Natural killer cell (primary cell): ENCODE results near the gene SNUPN. TPM values are rescaled to one million over a fixed set of nuclear protein-coding genes. Genes with fewer than 3 reads are reported as not detected.

ENCODE experiments used
- ATAC-seq, 3 donors: fragments of 150-1000 bp in 2 of 3; fragments of 200-7000 bp in 1 of 3; cut with Tn5 transposase; 1 replicate in 1 of 3; 2 replicates in 2 of 3; pipeline ENCODE4 v1.10.0; 2021; ENCODE audit warnings: mild to moderate bottlenecking in 2 of 3, moderate library complexity in 2 of 3
- DNase-seq, 2 donors: peaks; one replicate each; pipeline versions ENCODE4 v3.0.0 to v3.0.0-alpha.2; 2013 to 2021; ENCODE audit warnings: mixed read lengths in 1 of 2
- H3K27ac ChIP-seq: one replicate; pipeline ENCODE4 v1.5.1; 2013; ENCODE audit warnings: mild to moderate bottlenecking, low read length
- H3K27me3 ChIP-seq: one replicate; pipeline ENCODE4 v1.6.1; 2013; ENCODE audit warnings: low read length; ENCODE audit not compliant: control insufficient read depth, insufficient read depth
- H3K36me3 ChIP-seq: one replicate; pipeline ENCODE4 v1.6.1; 2013; ENCODE audit warnings: low read length; ENCODE audit not compliant: control insufficient read depth, insufficient read depth
- H3K4me1 ChIP-seq: one replicate; pipeline ENCODE4 v1.6.1; 2013; ENCODE audit warnings: low read length; ENCODE audit not compliant: control insufficient read depth, insufficient read depth
- H3K4me3 ChIP-seq: one replicate; pipeline ENCODE4 v1.5.1; 2013; ENCODE audit warnings: low read length
- H3K9me3 ChIP-seq: one replicate; pipeline ENCODE4 v1.6.1; 2013; ENCODE audit warnings: low read length; ENCODE audit not compliant: control insufficient read depth, insufficient read depth
- H3K27ac Mint-ChIP-seq, 2 donors: one replicate each; pipeline ENCODE4 v1.8.0; 2022; ENCODE audit warnings: mild to moderate bottlenecking in 2 of 2, mixed read lengths in 2 of 2, moderate library complexity in 1 of 2
- H3K27me3 Mint-ChIP-seq, 2 donors: one replicate each; pipeline ENCODE4 v1.8.0; 2022; ENCODE audit warnings: low read depth in 2 of 2, mixed read lengths in 2 of 2
- H3K36me3 Mint-ChIP-seq: one replicate; pipeline ENCODE4 v1.8.0; 2022; ENCODE audit warnings: mixed read lengths
- H3K4me1 Mint-ChIP-seq, 2 donors: one replicate each; pipeline ENCODE4 v1.8.0; 2022; ENCODE audit warnings: mixed read lengths in 2 of 2
- H3K4me3 Mint-ChIP-seq: one replicate; pipeline ENCODE4 v1.8.0; 2022; ENCODE audit warnings: mild to moderate bottlenecking, moderate library complexity, mixed read lengths
- H3K9me3 Mint-ChIP-seq, 2 donors: one replicate each; pipeline ENCODE4 v1.8.0; 2022; ENCODE audit warnings: mixed read lengths in 2 of 2
- CTCF ChIP-seq: fragments of 200-600 bp; IDR thresholded peaks from one replicate; pipeline ENCODE4 v1.8.0; 2022; ENCODE audit warnings: antibody characterized with exemption
- WGBS: methylation state at CpG from one replicate; pipeline ENCODE4 v1.1.7; 2013; ENCODE audit warnings: missing lambda C conversion rate; ENCODE audit not compliant: insufficient coverage; 5-methylcytosine and 5-hydroxymethylcytosine counted together
- intact Hi-C: fragments of 100-400 bp; cut with micrococcal nuclease; formaldehyde crosslinking; loops from one replicate; pipeline ENCODE4 v1.14.2; 2022
- total RNA-seq, 4 donors: library from RNA; stranded (reverse); fragments of 120-200 nt in 1 of 4; gene quantifications; one replicate each; pipeline versions ENCODE4 v1.2.3 to v1.2.4, GENCODE V29; 2013 to 2022

Gene SNUPN
- total RNA-seq, 3 donors from 2014 or later (not counting 1 experiment from before 2014, with no cell fraction given): 13.8 to 20.7 (median 14.8) TPM

GRCh38 chr15:75662823-75663519 lies 37.4 kb upstream of the SNUPN start:
- Histone ChIP-seq H3K4me3 (no peak overlapping the region), H3K4me1 (no peaks in the 10 kb centered on the region), H3K27me3 (no peaks in the 10 kb centered on the region), H3K36me3 (no peaks in the 10 kb centered on the region), H3K27ac (no peak overlapping the region), H3K9me3 (no peaks in the 10 kb centered on the region)
- peaks cover 0 to 2% of the 10 kb centered on the region in 2 donors for H3K27me3 Mint-ChIP-seq
- TF ChIP-seq CTCF: no peak
- H3K4me3 Mint-ChIP-seq: no peak overlapping the region
- no peaks in the 10 kb centered on the region for H3K9me3 Mint-ChIP-seq
- ATAC-seq (no peak), DNase-seq (no peak)
- 94% methylated on average over 8 of the region's 9 CpGs for WGBS
- no peak overlapping the region for H3K27ac Mint-ChIP-seq
- H3K4me1 Mint-ChIP-seq: peaks cover 0 to 5% of the 10 kb centered on the region in 2 donors
- intact Hi-C loops: no loop called here
- no peaks in the 10 kb centered on the region for H3K36me3 Mint-ChIP-seq

- Histone ChIP-seq H3K4me3 (no peak overlapping the region), H3K9me3 (no peaks in the 10 kb centered on the region), H3K36me3 (no peaks in the 10 kb centered on the region), H3K27me3 (no peaks in the 10 kb centered on the region), H3K4me1 (no peaks in the 10 kb centered on the region), H3K27ac (no peak overlapping the region)
- DNase-seq: no peak
- H3K4me1 Mint-ChIP-seq: peaks cover 0 to 5% of the 10 kb centered on the region in 2 donors
- 65% methylated on average over 1 of the region's 3 CpGs for WGBS
- H3K9me3 Mint-ChIP-seq: no peaks in the 10 kb centered on the region
- no peaks in the 10 kb centered on the region for H3K36me3 Mint-ChIP-seq
- TF ChIP-seq CTCF: no peak
- H3K4me3 Mint-ChIP-seq: no peak overlapping the region
- intact Hi-C loops: no loop called here
- ATAC-seq: no peak
- peaks cover 0 to 2% of the 10 kb centered on the region in 2 donors for H3K27me3 Mint-ChIP-seq
- no peak overlapping the region for H3K27ac Mint-ChIP-seq
Measured at GRCh38 chr15:75661756-75662140, 36.2 kb upstream of the SNUPN start.

- no peaks in the 10 kb centered on the region for H3K36me3 ChIP-seq
- Mint-ChIP-seq H3K4me1 (peaks cover 0 to 5% of the 10 kb centered on the region in 2 donors), H3K9me3 (no peaks in the 10 kb centered on the region), H3K27ac (no peak overlapping the region), H3K27me3 (no peaks in the 10 kb centered on the region), H3K36me3 (no peaks in the 10 kb centered on the region), H3K4me3 (no peak overlapping the region)
- no peaks in the 10 kb centered on the region for H3K27me3 ChIP-seq
- ATAC-seq (no peak), DNase-seq (no peak)
- no peak overlapping the region for H3K27ac ChIP-seq
- TF ChIP-seq CTCF: no peak
- H3K9me3 ChIP-seq: no peaks in the 10 kb centered on the region
- H3K4me1 ChIP-seq: no peaks in the 10 kb centered on the region
- H3K4me3 ChIP-seq: no peak overlapping the region
- WGBS: 88% methylated on average over 13 of the region's 14 CpGs
- intact Hi-C loops: no loop called here
Measured at GRCh38 chr15:75661100-75661755, 35.7 kb upstream of the SNUPN start.
